GM21423 (cell line): ENCODE data around the gene PIWIL4.

Source experiments
- ATAC-seq: cut with Tn5 transposase; IDR thresholded peaks from one replicate; pipeline ENCODE4 v1.9.1; 2021; ENCODE audit warnings: mild to moderate bottlenecking, moderate library complexity; ENCODE audit not compliant: unreplicated experiment

Gene PIWIL4

GRCh38 chr11:94658888-94659287 is 91.7 kb downstream of the PIWIL4 start:
- ATAC-seq = no peak

- ATAC-seq = no peak
These were observed 94.3 kb downstream of the PIWIL4 start for GRCh38 chr11:94661444-94661843.

- no peak for ATAC-seq
These were observed 95.1 kb downstream of the PIWIL4 start for GRCh38 chr11:94662065-94662779.

- no peak for ATAC-seq
These were observed 95.8 kb downstream of the PIWIL4 start for GRCh38 chr11:94662846-94663390.

- ATAC-seq = no peak
These were observed 97.2 kb downstream of the PIWIL4 start for GRCh38 chr11:94664346-94664745.

- no peak for ATAC-seq
These were observed 98.0 kb downstream of the PIWIL4 start for GRCh38 chr11:94665116-94665659.

- no peak for ATAC-seq
These were observed 99.9 kb downstream of the PIWIL4 start for GRCh38 chr11:94666792-94667721.

- no peak for ATAC-seq
These were observed 101.1 kb downstream of the PIWIL4 start for GRCh38 chr11:94668212-94668793.

- no peak for ATAC-seq
These were observed 101.9 kb downstream of the PIWIL4 start for GRCh38 chr11:94669023-94669422.
